HepG2 (cell line): ENCODE data around the gene NCOA7. TPM values are rescaled to one million over a fixed set of nuclear protein-coding genes. Genes with fewer than 3 reads are reported as not detected.
A peak's percentile ranks its signal among the peaks of the same experiment; 100 is the strongest.

Source experiments
- CEBPB ChIP-seq: IDR thresholded peaks from 2 replicates; pipeline ENCODE4 v1.6.1; 2011; ENCODE audit warnings: low read depth, low read length, improper control_type of control experiment, borderline replicate concordance
- CHD2 ChIP-seq: IDR thresholded peaks from 2 replicates; pipeline ENCODE4 v1.6.1; 2011; ENCODE audit warnings: low read depth, low read length, improper control_type of control experiment
- CREB1 ChIP-seq, 2 experiments: fragments of 450-650 bp in 1 of 2; IDR thresholded peaks; 2 replicates each; pipeline ENCODE4 v1.6.1; 2016 to 2017; ENCODE audit warnings: control low read depth in 1 of 2, mild to moderate bottlenecking in 1 of 2, missing compliant biosample characterization in 1 of 2, missing genetic modification characterization in 1 of 2
- ESRRA ChIP-seq: sonication (generic); formaldehyde crosslinking; IDR thresholded peaks from 2 replicates; pipeline ENCODE4 v1.5.1; 2020; ENCODE audit warnings: mild to moderate bottlenecking, low read depth, missing genetic modification reagents
- FOXJ3 ChIP-seq: sonication (generic); formaldehyde crosslinking; IDR thresholded peaks from 2 replicates; pipeline ENCODE4 v1.4.0; 2020; ENCODE audit warnings: missing genetic modification reagents, mild to moderate bottlenecking, borderline replicate concordance
- HNRNPL ChIP-seq: fragments of 200-400 bp; formaldehyde crosslinking; IDR thresholded peaks from 2 replicates; pipeline ENCODE4 v1.6.1; 2017; ENCODE audit warnings: mild to moderate bottlenecking, low read depth, low read length
- KLF15 ChIP-seq: sonication (generic); formaldehyde crosslinking; IDR thresholded peaks from 2 replicates; pipeline ENCODE4 v1.8.1; 2023; ENCODE audit warnings: borderline replicate concordance, mild to moderate bottlenecking, inconsistent platforms, missing genetic modification reagents, mixed read lengths
- MYC ChIP-seq: sonication (generic); formaldehyde crosslinking; IDR thresholded peaks from 2 replicates; pipeline ENCODE4 v1.9.0; 2021; ENCODE audit warnings: missing genetic modification reagents, borderline replicate concordance
- PHF8 ChIP-seq: sonication (generic); formaldehyde crosslinking; IDR thresholded peaks from 2 replicates; pipeline ENCODE4 v1.5.0; 2020; ENCODE audit warnings: missing genetic modification reagents
- POGZ ChIP-seq: sonication (generic); formaldehyde crosslinking; IDR thresholded peaks from 2 replicates; pipeline ENCODE4 v1.4.0; 2020; ENCODE audit warnings: mild to moderate bottlenecking, missing genetic modification reagents
- TGIF2 ChIP-seq: IDR thresholded peaks from 2 replicates; pipeline ENCODE4 v1.6.1; 2016; ENCODE audit warnings: control low read depth, missing compliant biosample characterization
- ZNF282 ChIP-seq: fragments of 450-650 bp; IDR thresholded peaks from 2 replicates; pipeline ENCODE4 v1.6.1; 2018; ENCODE audit not compliant: partially characterized antibody
- ZNF569 ChIP-seq: sonication (generic); formaldehyde crosslinking; IDR thresholded peaks from 2 replicates; pipeline ENCODE4 v1.5.0; 2020; ENCODE audit warnings: mild to moderate bottlenecking, missing genetic modification reagents, moderate library complexity, borderline replicate concordance
- ZNF746 ChIP-seq: sonication (generic); formaldehyde crosslinking; IDR thresholded peaks from 2 replicates; pipeline ENCODE4 v1.8.0; 2022; ENCODE audit warnings: mild to moderate bottlenecking, missing genetic modification reagents
- polyA plus RNA-seq, 8 experiments: library from polyadenylated mRNA; depleted of rRNA in 3 of 8; stranded (reverse) in 7 of 8; unstranded in 1 of 8; fragments of >200 nt; fragmentation: Illumina TruSeq in 4 of 8; extraction: Trizol in 4 of 8; gene quantifications; 2 replicates each; pipeline versions ENCODE4 v1.2.1 to v1.2.3, GENCODE V29; 2011 to 2016; ENCODE audit warnings: low read depth in 4 of 8, missing spikeins in 1 of 8, mixed read lengths in 1 of 8; ENCODE audit not compliant: insufficient read depth in 1 of 8
- total RNA-seq, 5 experiments: library from RNA; depleted of rRNA; stranded (reverse); fragments of >200 nt; fragmentation: Illumina TruSeq; extraction: Trizol; gene quantifications; 2 replicates each; pipeline ENCODE4 v1.2.3, GENCODE V29; 2016; ENCODE audit warnings: low read depth in 1 of 5
- TF ChIP-seq, protein P1 (sequence below): sonication (generic); formaldehyde crosslinking; IDR thresholded peaks from 2 replicates; pipeline ENCODE4 v1.5.1; 2020; ENCODE audit warnings: missing genetic modification reagents, mild to moderate bottlenecking, borderline replicate concordance
- TF ChIP-seq, protein P2 (sequence below): sonication (generic); formaldehyde crosslinking; conservative IDR thresholded peaks from 2 replicates; pipeline ENCODE4 v1.4.0; 2020; ENCODE audit warnings: missing genetic modification reagents
- TF ChIP-seq, protein P3 (sequence below): sonication (generic); formaldehyde crosslinking; IDR thresholded peaks from 2 replicates; pipeline ENCODE4 v1.4.0; 2020; ENCODE audit warnings: mild to moderate bottlenecking, missing genetic modification reagents, borderline replicate concordance
- TF ChIP-seq, protein P4 (sequence below): sonication (generic); formaldehyde crosslinking; IDR thresholded peaks from 2 replicates; pipeline ENCODE4 v1.4.0; 2020; ENCODE audit warnings: missing genetic modification reagents, mild to moderate bottlenecking, borderline replicate concordance

The NCOA7 gene
- total and polyA plus RNA-seq, 2 of the 13 experiments (the other 11 are each of a cell fraction or from before 2014, with no cell fraction given): 13.6 to 20.8 TPM

DNA sequence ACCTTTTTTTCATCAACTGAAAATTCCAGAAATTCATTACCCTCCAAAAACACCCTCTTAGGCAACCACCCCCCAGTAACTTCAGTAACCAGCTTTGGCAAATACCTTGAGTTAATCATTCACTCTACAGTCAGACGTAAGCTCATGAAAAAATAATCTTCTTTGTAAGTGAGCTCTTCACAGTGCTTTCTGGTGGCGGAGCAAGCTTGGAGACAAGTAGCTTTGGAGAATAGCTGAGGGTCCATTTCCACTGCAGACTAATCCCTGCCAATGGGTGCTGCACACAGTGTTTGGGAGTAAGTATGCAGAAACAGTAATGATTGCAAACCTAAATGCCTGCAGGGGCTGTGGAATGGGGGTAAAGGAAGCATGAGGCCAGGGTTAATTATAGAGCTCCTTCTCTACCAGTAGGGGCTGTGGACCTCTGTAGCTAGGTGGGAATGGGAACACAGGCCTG lies 109.0 kb downstream of the NCOA7 start (continued):
- TF ChIP-seq ZNF282: no peak
- TF ChIP-seq, protein P1, sequence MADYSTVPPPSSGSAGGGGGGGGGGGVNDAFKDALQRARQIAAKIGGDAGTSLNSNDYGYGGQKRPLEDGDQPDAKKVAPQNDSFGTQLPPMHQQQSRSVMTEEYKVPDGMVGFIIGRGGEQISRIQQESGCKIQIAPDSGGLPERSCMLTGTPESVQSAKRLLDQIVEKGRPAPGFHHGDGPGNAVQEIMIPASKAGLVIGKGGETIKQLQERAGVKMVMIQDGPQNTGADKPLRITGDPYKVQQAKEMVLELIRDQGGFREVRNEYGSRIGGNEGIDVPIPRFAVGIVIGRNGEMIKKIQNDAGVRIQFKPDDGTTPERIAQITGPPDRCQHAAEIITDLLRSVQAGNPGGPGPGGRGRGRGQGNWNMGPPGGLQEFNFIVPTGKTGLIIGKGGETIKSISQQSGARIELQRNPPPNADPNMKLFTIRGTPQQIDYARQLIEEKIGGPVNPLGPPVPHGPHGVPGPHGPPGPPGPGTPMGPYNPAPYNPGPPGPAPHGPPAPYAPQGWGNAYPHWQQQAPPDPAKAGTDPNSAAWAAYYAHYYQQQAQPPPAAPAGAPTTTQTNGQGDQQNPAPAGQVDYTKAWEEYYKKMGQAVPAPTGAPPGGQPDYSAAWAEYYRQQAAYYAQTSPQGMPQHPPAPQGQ (CRISPR knock-in tag): no peak
- no peak for TF ChIP-seq TGIF2
- TF ChIP-seq, protein P2, sequence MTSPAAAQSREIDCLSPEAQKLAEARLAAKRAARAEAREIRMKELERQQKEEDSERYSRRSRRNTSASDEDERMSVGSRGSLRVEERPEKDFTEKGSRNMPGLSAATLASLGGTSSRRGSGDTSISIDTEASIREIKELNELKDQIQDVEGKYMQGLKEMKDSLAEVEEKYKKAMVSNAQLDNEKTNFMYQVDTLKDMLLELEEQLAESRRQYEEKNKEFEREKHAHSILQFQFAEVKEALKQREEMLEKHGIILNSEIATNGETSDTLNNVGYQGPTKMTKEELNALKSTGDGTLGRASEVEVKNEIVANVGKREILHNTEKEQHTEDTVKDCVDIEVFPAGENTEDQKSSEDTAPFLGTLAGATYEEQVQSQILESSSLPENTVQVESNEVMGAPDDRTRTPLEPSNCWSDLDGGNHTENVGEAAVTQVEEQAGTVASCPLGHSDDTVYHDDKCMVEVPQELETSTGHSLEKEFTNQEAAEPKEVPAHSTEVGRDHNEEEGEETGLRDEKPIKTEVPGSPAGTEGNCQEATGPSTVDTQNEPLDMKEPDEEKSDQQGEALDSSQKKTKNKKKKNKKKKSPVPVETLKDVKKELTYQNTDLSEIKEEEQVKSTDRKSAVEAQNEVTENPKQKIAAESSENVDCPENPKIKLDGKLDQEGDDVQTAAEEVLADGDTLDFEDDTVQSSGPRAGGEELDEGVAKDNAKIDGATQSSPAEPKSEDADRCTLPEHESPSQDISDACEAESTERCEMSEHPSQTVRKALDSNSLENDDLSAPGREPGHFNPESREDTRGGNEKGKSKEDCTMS (CRISPR knock-in tag): no peak
- TF ChIP-seq KLF15 (CRISPR knock-in tag): no peak
- TF ChIP-seq FOXJ3 (CRISPR knock-in tag): no peak
- peak; percentile 52; the same call in 1 of the 2 replicates for TF ChIP-seq CEBPB
- TF ChIP-seq PHF8 (CRISPR knock-in tag): peak; percentile 58
- no peak for TF ChIP-seq ESRRA (CRISPR knock-in tag)
- no peak for TF ChIP-seq ZNF569
- no peak for TF ChIP-seq MYC
- peak; percentile 72; the same call in 1 of the 2 replicates for TF ChIP-seq POGZ (CRISPR knock-in tag)
- TF ChIP-seq HNRNPL: no peak
- TF ChIP-seq, protein P3, sequence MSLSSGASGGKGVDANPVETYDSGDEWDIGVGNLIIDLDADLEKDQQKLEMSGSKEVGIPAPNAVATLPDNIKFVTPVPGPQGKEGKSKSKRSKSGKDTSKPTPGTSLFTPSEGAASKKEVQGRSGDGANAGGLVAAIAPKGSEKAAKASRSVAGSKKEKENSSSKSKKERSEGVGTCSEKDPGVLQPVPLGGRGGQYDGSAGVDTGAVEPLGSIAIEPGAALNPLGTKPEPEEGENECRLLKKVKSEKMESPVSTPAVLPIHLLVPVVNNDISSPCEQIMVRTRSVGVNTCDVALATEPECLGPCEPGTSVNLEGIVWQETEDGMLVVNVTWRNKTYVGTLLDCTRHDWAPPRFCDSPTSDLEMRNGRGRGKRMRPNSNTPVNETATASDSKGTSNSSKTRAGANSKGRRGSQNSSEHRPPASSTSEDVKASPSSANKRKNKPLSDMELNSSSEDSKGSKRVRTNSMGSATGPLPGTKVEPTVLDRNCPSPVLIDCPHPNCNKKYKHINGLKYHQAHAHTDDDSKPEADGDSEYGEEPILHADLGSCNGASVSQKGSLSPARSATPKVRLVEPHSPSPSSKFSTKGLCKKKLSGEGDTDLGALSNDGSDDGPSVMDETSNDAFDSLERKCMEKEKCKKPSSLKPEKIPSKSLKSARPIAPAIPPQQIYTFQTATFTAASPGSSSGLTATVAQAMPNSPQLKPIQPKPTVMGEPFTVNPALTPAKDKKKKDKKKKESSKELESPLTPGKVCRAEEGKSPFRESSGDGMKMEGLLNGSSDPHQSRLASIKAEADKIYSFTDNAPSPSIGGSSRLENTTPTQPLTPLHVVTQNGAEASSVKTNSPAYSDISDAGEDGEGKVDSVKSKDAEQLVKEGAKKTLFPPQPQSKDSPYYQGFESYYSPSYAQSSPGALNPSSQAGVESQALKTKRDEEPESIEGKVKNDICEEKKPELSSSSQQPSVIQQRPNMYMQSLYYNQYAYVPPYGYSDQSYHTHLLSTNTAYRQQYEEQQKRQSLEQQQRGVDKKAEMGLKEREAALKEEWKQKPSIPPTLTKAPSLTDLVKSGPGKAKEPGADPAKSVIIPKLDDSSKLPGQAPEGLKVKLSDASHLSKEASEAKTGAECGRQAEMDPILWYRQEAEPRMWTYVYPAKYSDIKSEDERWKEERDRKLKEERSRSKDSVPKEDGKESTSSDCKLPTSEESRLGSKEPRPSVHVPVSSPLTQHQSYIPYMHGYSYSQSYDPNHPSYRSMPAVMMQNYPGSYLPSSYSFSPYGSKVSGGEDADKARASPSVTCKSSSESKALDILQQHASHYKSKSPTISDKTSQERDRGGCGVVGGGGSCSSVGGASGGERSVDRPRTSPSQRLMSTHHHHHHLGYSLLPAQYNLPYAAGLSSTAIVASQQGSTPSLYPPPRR (CRISPR knock-in tag): no peak
- no peak for TF ChIP-seq CREB1 (IDR thresholded peaks at IDR 0.05)
- peak; percentile 72 for TF ChIP-seq CREB1 (CRISPR knock-in tag; IDR thresholded peaks at IDR 0.05)
- no peak for TF ChIP-seq CHD2
- no peak for TF ChIP-seq ZNF746 (CRISPR knock-in tag)
- TF ChIP-seq, protein P4, sequence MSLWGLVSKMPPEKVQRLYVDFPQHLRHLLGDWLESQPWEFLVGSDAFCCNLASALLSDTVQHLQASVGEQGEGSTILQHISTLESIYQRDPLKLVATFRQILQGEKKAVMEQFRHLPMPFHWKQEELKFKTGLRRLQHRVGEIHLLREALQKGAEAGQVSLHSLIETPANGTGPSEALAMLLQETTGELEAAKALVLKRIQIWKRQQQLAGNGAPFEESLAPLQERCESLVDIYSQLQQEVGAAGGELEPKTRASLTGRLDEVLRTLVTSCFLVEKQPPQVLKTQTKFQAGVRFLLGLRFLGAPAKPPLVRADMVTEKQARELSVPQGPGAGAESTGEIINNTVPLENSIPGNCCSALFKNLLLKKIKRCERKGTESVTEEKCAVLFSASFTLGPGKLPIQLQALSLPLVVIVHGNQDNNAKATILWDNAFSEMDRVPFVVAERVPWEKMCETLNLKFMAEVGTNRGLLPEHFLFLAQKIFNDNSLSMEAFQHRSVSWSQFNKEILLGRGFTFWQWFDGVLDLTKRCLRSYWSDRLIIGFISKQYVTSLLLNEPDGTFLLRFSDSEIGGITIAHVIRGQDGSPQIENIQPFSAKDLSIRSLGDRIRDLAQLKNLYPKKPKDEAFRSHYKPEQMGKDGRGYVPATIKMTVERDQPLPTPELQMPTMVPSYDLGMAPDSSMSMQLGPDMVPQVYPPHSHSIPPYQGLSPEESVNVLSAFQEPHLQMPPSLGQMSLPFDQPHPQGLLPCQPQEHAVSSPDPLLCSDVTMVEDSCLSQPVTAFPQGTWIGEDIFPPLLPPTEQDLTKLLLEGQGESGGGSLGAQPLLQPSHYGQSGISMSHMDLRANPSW: no peak
